HUDEP-2 (cell line): ENCODE measurements around the gene NEK10.

Source experiments
- DNase-seq, 76 experiments: peaks; one replicate each; lab custom pipeline; 2025; ENCODE audit not compliant: unreplicated experiment in 76 of 76; lab: John Stamatoyannopoulos, UW

The NEK10 gene

DNA sequence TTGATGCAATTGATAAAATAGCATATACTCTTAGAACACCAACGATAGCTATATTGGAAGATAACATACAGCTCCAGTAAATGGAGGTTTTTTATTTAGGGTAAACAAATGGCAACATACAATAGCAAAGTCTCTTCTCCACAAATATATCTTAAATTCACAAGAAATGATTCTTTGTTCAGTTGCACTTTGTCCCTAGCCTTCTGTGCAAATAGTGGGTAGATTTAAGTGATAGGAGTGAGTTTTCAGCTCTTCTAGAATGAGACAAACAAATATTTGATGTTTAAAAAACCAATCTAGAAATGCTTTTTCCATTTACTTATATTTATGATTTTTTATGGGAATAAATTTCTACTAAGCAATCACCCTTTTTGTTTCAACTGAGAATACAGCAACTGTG is 253.8 kb downstream of the NEK10 start:
- no peak for DNase-seq

DNA sequence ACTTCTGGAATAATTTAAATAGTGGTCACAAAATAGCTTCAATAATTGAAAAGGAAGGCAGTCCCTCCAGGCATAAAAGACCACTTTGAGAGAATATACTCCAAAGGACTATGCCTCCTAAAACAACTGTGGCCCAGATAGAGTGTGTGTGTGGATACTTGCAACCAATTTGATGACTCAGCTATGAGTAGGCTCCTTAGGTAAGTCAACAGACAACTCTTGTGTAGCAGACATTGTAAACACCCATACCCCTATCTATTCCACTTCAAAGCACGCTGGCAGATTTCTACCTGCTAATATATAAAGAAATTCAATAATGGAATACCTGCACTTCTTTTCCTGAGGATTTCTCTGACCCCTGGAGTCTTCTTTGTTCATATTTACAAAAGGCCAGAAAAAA is 254.5 kb downstream of the NEK10 start:
- no peak for DNase-seq

DNA sequence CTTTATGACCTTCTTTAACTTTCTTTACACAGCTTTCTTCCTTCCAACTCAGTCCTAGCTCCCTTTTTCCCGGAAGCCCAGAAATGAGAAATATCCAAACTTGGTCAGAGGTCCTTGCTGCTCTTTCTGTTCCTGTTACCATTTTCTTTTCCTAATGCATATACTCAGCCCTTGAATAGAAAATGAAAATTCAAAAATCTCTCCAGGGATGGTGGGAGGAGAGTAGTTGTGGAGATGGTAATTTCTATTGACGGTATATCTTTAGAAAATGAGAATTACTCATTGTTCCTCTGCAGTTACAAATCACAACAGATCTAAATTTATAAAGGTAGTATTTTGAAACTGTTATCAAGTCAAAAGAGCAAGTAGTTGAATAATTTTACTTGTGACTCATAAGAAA is 255.1 kb downstream of the NEK10 start:
- DNase-seq, result no peak

DNA sequence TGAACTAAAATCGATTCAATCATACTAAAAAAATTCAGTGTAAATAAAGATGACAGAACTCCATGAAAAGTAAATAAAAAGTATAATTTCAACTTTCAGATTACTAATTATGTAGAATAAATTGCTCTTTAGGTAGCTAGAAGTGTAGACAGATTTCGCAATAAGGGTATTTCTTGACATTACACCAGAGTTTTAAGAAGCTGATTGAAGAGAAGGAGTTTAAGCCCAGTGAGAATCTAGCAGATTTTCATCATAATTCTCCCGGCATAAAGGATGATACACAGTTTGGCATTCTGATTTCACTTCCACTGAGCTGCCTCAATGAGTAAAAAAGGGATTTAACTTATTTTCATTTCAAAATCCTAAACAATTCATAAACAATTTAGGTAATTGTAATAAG is 259.2 kb downstream of the NEK10 start:
- no peak for DNase-seq

DNA sequence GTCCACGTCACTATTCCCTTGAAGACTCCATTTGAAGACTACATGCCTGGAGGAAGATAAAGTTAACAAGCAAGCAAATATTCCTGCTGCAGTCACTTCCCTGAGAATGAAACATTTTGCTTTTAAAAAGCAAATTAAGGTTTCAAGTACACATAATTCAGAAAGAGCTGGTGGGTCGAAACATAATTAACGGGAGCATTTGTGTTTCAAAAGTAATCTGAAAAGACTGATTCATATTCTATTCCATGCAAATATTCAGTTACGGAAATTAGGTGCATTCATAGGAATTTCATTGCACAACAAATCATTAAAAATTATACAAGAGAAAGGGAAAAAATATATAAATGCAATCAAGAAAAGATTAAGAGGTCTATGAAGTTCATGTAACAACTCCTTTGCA is 260.9 kb downstream of the NEK10 start:
- DNase-seq, result no peak

DNA sequence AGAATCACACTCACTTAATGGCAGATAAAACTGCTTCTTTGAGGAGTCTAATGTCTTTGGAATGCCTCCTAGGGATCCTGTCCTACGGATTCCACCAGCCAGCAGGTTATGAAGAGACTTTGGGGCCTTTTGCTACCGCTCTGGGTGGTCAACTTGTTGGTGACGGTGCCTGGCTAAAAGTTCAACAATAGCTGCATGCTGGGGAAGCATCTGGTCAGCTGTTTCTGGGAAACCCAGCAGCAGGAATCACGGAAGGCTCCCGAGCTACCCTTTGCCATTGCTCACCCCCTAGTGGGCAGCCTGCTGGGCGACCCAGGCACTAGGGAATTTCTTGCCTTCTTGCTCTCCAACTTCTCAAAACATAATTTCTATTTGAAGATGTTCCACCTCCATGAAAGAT is 263.3 kb downstream of the NEK10 start:
- DNase-seq, result no peak

DNA sequence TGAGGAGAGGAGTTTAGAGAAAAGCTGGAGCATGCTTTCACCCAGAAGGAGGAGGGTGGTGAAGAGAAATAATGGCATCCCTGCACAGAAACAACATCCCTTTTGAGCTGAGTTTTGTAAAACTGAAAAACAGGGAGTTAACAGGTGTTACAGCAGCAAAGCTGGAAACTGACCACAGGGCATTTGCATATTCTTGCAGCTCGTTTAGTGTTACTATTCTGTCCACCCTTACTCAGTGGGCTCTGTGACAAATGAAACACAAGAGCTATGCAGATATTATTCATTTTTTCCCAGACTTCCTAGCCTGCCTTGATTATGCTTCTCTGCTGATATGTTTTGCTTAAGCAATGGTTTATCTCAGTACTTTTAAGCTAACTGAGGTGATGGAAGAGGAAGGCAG is 272.0 kb downstream of the NEK10 start:
- DNase-seq, result no peak

DNA sequence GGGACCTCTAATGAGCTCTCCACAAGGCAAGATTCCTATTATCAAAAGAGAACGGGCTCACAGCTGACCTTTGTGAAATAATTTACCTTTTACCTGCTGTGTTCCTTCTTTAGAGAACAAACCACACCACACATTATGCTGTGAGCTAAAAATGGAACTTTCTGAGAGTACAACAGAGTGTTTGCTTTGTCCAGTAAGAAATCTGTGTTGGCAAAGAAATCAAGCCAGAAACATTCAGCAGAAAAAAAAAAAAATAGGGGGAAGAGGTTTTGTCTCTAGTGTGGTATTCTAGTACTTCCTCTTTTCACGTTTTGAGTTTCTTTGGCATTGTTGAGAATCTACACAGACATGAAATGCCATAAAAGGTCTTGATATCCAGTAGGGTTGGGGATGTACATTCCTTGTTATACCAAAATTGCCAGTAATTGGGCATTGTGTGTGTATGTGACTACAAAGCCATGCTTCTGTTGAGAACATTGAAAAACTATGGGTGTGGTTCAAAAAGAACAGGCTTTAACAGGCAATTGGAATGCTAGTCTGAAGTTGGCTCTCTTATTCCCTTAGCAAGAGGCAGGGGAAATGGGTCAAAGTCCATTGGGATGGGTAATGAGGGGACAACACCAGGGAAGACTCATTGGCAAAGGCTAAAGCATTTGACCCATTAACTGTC is 273.5 kb downstream of the NEK10 start:
- no peak for DNase-seq

DNA sequence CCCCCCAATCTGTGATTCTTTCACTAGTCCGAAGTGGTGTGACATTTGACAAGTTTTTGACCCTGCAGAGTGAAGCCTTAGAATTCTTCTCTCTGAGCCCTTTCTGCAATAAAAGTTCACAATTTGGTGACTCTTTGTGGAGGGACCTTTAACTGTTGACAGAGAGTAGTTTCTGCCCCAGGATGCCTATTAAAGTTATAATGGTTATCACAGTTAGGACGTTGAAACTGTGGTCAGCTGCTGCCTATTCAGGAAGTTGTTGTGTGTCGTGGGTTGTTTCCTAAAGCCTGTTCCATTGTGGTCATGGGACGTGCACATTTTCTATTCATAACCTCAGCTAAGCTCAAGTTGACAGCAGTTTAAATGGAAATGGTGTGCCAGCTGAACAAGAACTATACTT is 274.5 kb downstream of the NEK10 start:
- no peak for DNase-seq

DNA sequence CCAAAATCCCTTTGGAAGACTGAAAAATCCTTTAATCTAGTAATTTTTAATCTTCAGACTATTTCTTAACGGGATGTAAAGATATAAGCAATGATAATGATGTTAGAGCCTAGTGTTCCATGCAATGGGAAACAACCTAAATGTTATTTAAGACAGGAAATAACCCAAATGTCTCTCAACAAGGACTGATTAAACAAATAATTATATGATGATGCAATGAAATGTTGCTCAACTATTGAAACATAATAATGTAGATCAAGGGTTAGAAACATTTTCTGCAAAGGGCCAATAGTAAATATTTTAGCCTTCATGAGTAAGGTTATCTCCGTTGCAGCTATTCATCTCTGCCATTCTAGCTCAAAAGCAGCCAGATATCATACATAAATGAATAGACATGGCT is 275.4 kb downstream of the NEK10 start:
- DNase-seq, result no peak

DNA sequence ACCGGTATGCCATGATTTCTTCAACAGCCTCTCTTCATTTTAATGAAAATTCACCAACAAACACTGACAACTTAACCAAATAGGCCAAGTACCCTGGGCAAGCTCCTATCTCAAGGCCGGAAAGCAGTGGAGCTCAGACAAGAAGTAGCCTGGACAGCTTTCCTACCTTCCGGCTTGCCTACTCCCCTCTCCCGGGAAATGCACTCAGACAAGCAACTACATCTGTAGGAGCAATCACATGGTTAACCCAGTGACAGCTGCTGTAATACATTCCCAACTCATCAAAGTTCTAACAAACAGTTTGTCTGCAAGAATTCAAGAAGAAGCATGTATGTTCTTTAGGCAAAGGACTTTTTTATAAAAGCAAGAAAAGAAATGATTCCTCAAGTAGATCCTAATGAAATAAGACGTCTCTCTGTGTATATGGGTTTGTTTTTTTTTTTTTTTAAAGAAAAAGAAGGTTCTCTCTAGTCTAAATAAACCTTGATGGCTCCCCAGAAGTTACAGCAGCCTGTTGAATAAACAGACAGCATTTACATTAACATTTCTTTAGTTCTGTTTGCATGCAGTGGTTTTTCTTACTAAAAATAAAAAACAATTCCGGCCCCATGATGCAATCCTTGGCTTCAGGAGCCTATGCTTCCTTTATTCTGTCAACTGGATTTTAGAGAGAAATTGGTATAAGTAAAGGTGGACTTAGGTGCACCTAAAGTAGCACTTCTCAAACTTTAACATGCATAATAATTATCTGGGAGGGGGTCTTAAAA is 278.7 kb downstream of the NEK10 start:
- no peak for DNase-seq

DNA sequence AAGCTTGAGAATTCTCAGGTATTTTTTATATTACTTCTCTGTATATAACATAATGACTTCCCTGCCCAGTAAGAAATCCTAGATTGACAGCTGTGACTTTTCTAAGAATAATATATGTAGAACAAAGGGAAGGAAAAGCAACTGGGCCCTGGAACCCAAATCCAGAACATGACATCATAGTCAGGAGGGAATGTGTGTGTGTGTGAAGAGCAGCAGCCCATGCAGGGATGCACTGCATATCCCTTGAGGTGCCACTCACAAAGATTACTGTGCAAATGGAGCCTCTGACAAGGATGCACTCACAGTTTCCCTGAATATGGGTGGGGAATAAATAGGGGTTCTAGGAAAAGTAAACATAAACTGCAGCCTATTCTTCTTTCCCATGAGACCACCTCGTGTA is 279.5 kb downstream of the NEK10 start:
- DNase-seq, result no peak

DNA sequence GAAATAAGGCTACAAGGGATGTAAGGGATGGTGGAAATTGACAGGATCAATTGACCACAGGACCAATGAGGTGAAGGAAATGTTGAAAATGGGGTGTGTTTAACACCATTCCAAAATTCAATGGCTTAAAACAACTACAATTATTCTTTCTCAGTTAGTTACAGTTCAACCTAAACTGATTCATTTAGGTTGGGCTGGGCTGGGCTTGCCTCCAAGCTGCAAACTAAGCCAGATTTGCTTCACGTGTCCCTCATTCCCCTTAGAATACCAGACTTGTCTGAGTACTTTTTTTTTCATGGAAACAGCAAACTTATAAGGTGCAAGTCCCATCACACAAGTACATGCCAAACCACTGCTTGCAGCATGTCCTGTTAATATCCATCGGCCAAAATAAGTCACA is 280.1 kb downstream of the NEK10 start:
- no peak for DNase-seq

DNA sequence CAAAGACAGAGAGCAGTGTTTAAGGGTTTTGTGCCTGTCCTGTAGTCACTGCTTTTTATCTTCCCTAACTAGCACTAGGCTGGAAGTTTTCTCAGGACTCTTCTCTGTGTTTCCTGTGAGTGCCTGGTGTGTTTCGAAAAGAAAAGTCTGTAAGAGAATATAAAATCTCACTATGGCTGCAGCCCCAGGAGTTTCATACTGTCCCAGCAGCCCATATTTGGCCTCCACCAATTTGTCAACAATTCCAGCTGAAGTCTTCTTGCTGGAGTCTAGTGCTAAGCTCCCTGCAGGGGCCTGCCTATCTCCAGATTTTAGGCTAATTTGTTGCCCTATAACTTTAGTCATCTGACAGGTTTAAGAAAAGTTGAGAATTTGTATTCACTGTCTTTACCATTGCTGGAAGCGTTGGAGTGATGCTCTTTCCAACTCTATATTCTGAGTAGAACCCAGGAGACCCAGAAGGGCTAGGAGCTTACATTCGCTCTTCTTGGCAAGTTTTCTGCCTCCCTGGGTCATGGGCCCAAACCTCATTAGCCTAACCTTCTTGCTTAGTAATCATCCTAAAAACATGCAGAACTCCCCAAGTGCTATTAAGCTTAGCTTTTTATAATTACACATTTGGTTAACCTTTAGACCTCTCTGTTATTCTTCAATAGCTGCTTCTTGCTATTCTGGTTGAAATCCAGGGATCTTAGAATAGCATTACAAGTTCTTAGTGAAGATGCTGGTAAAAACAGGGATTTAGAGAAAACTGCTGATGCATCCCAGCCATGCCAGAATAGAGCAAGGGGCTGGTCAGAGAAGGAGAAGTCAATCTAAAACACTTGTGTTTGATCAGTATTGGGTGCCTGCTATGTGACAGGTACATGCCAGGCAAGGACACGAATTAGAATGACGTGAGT is 283.1 kb downstream of the NEK10 start:
- DNase-seq, result no peak

DNA sequence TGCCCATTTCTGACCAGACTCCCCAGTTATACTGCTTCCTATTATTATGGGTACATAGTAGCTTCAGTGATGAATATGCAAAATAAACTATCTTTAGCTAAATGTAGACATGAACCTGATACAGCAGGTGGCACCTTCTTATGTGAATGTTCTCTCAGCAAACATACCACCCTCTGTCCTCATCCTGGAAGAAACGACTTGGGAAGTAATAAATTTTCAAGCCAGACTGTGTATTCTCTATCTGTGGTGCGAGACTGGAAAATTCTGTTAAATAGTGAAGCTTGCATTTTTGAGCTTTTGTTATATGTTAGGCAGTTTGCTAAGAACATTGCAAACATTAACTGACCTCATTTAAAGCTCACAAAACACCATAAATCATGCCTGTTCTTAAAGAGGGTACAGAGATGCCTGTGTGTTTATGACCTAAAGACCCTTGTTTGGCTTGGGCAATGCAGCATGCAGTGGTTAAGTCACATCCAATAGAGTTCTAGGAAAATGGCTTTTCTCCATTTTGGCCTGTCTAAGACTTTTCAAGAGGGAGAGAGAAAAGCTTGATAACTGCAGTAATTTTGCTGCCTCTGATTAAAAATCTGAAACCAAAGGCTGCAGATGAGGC is 287.1 kb downstream of the NEK10 start:
- no peak for DNase-seq

DNA sequence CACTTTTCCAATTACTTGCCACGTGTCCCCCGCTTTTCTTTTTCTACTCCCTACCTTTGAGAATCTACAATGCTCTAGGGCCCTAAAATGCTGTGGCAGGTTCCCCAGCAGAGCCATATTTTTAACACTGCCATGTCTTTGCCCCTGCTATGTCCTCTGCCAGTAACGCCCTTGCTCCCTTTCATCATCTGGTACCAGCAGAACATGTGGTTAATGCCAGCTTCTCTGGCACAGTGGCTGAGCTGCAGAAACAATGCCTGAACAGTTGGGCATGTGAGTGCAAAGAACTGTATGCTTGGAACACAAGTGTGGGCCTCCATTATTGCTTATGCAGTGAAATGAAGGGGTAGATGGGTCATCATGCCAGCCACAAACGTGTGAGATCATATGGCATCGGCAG is 287.6 kb downstream of the NEK10 start:
- DNase-seq, result no peak

DNA sequence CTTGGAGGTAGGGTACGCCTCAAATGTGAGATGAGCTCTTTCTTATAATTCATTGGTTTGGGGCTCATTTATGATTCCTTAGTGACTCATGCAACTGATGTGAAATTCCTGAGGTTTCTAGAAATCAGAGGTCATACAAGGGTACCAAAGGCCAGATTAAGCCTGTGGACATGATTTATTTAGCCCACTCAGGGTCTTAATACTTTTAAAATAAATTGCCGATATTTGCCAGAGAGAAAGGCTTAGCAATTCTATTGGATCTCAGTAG is 289.0 kb downstream of the NEK10 start:
- no peak for DNase-seq

DNA sequence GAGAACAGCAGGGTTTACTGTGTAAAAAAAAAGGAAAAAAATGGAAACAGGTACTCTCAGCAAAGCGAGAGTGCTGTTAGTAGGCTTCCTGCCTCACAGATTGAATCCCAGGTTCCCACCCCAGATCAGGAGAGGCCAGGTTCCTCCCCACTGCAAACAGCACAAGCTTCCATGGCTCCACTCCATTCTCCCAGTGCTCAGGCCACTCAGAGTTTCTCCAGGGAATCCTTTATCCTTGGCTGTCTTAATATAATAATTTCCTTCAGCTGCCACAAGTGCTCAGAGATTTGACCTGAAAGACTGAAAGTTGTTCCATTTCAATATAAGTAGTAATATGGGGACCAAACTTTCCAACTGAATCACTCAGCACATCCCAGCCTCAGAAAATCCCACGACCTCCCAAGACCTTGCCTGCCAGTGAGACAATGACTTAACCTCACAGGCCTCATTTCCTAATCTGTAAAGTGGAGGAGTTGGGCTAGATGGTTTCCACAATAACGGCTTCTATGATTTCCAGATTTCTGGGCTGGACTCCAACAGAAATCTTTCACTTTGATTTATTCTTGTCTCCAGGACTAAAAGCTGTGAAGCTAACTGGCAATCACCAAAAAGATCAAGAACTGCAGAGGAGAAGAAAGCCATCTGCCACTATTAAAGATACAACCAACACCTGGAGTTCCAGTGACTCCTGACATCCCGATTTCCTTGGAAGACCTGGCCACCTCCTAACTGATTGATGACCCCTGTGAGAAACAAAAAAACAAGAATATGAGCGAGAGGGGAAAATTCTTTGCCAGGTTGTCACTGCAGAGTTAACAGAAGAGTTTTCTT is 289.5 kb downstream of the NEK10 start:
- DNase-seq, result no peak

DNA sequence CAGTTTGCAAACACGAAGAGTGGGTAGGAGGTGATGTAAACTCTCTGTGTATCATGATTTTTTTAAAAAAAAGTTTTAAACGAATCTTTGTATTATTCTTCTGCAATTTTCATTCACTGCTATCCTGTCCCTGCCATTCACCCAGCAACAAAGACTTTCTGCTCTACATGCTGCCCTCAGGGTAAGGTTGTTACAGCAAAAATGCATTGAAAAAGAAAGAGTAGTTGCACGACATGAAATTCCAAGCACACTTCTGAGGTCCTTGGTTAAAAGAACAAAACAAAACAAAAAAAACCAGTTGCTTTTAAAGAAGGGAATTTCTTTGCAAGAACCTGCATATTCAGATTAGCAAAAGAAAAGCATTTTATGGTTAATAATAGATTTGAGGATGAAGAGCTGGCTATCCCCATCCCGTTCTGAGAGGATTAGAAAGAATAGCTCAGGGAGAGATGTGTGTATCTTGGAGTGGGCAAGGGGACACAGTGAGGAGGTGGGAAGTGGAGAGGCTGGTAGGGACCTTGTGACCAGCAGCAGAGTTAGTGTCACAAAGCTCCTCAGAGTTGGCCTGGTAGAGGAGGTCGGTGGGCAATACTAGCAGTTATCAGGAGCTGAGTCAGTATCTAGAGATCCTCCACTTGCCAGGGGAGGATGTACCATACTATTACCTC is 290.8 kb downstream of the NEK10 start:
- no peak for DNase-seq
